Lower leg skin (tissue), 4 donors: ENCODE measurements around the gene ADGB. TPM values are rescaled to one million over a fixed set of nuclear protein-coding genes. Genes with fewer than 3 reads are reported as not detected.

Experiments used
- DNase-seq, 2 donors: peaks; one replicate each; pipeline ENCODE4 v3.0.0-alpha.2; 2019; ENCODE audit warnings: low spot score in 2 of 2
- H3K4me3 ChIP-seq: fragments of 200-600 bp; sonication (generic); 2 replicates; pipeline ENCODE4 v1.5.1; 2017; ENCODE audit warnings: mild to moderate bottlenecking, low read depth; ENCODE audit not compliant: poor library complexity, severe bottlenecking
- CTCF ChIP-seq, 3 donors: fragments of 450-650 bp; IDR thresholded peaks; one replicate each; pipeline ENCODE4 v1.5.1; 2016; ENCODE audit warnings: antibody characterized with exemption in 3 of 3, mild to moderate bottlenecking in 3 of 3, moderate library complexity in 2 of 3
- POLR2A ChIP-seq, 2 donors: fragments of 450-650 bp; IDR thresholded peaks; one replicate each; pipeline ENCODE4 v1.6.1; 2016 to 2017; ENCODE audit warnings: antibody characterized with exemption in 2 of 2, mild to moderate bottlenecking in 1 of 2, moderate library complexity in 1 of 2
- WGBS, 2 donors: methylation state at CpG; one replicate each; pipeline ENCODE4 v1.1.5; 2018; 5-methylcytosine and 5-hydroxymethylcytosine counted together
- intact Hi-C: fragments of 100-400 bp; cut with DNase I; formaldehyde crosslinking; loops from one replicate; pipeline ENCODE4 v1.15.0; 2023; ENCODE audit warnings: low total_unique reads
- total RNA-seq, 4 donors: library from RNA; depleted of rRNA; stranded (reverse); fragments of >200 nt; gene quantifications; one replicate each; pipeline ENCODE4 v1.1.0, GENCODE V29; 2016

The ADGB gene
- total RNA-seq, 4 donors from 2014 or later, result 0.06 to 1.9 (median 1.8) TPM; not detected in 1

GRCh38 chr6:146664871-146665360 is 66.1 kb downstream of the ADGB start:
- intact Hi-C loops, result no loop called here
- TF ChIP-seq POLR2A (IDR thresholded peaks at IDR 0.05) (no peak), CTCF (IDR thresholded peaks at IDR 0.05) (no peak)
- DNase-seq, result no peak
- no peak overlapping the region for H3K4me3 ChIP-seq
- 56 to 59% methylated on average over 3 of the region's 3 CpGs for WGBS, 2 donors

- 30 to 36% methylated on average over 2 of the region's 2 CpGs for WGBS, 2 donors
- intact Hi-C loops, result no loop called here
- no peak overlapping the region for H3K4me3 ChIP-seq
- TF ChIP-seq POLR2A (IDR thresholded peaks at IDR 0.05), result no peak
- TF ChIP-seq CTCF (IDR thresholded peaks at IDR 0.05), result no peak
- no peak for DNase-seq
Measured at GRCh38 chr6:146666909-146667308, 68.1 kb downstream of the ADGB start.

GRCh38 chr6:146670161-146670560 is 71.4 kb downstream of the ADGB start:
- 79 to 83% methylated on average over 4 of the region's 4 CpGs for WGBS, 2 donors
- no peak overlapping the region for H3K4me3 ChIP-seq
- no peak for DNase-seq
- TF ChIP-seq CTCF (IDR thresholded peaks at IDR 0.05) (no peak), POLR2A (IDR thresholded peaks at IDR 0.05) (no peak)
- intact Hi-C loops, result no loop called here

- H3K4me3 ChIP-seq, result no peak overlapping the region
- intact Hi-C loops, result no loop called here
- 76 to 79% methylated on average over 3 of the region's 3 CpGs for WGBS, 2 donors
- no peak for TF ChIP-seq POLR2A (IDR thresholded peaks at IDR 0.05)
- TF ChIP-seq CTCF (IDR thresholded peaks at IDR 0.05), result no peak
- no peak for DNase-seq
Measured at GRCh38 chr6:146673069-146673468, 74.3 kb downstream of the ADGB start.

GRCh38 chr6:146679386-146679785 is 80.6 kb downstream of the ADGB start:
- TF ChIP-seq POLR2A (IDR thresholded peaks at IDR 0.05), result no peak
- TF ChIP-seq CTCF (IDR thresholded peaks at IDR 0.05), result no peak
- no peak overlapping the region for H3K4me3 ChIP-seq
- intact Hi-C loops, result no loop called here
- WGBS, 2 donors, result 46 to 47% methylated on average over 3 of the region's 3 CpGs
- no peak for DNase-seq

- 90 to 91% methylated on average over 1 of the region's 1 CpG for WGBS, 2 donors
- intact Hi-C loops, result no loop called here
- no peak overlapping the region for H3K4me3 ChIP-seq
- TF ChIP-seq POLR2A (IDR thresholded peaks at IDR 0.05) (no peak), CTCF (IDR thresholded peaks at IDR 0.05) (no peak)
- no peak for DNase-seq
Measured at GRCh38 chr6:146682919-146683318, 84.1 kb downstream of the ADGB start.
